ENCODE measurements around the gene MYH15.

Gene MYH15

GRCh38 chr3:108511490-108511889 is 1.1 kb upstream of the MYH15 start:
- Histone ChIP-seq H3K27me3 (ENCODE audit: control insufficient read depth in 1 of 2, insufficient read depth in 2 of 2, low read length in 2 of 2) (peaks cover 0 to 3% of the 10 kb centered on the region in 2 donors), H3K4me1 (ENCODE audit: control insufficient read depth in 1 of 2, insufficient read depth in 2 of 2, low read length in 2 of 2) (no peaks in the 10 kb centered on the region), H3K27ac (ENCODE audit: low read depth, low read length) (no peak overlapping the region), H3K9ac (ENCODE audit: low read depth in 1 of 2, low read length in 2 of 2) (no peak overlapping the region), H3K9me3 (ENCODE audit: control insufficient read depth in 1 of 2, low read length in 2 of 2) (no peaks in the 10 kb centered on the region), H3K36me3 (ENCODE audit: control insufficient read depth in 1 of 2, insufficient read depth in 2 of 2, low read length in 2 of 2) (no peaks in the 10 kb centered on the region), H3K4me3 (ENCODE audit: low read depth in 1 of 2, low read length in 2 of 2) (no peak overlapping the region)

DNA sequence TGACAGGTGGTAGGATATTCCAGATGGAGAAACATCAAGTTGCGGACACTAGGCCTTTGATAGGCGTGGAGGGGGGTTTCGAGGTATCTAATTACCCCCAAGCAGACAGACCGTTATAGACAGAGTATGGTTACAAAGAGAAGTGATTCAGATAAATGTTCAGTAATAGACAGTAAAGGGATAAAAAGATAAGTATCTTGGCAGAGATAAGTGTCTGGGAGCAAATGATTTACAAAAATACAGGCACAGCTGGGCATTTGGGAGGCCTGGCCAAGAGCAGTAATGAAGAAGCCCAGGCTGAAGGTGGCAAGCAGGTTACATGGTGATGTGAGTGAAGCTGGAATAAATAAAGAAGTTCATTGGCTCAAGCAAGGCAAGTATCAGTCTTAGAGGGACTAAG is 659 bp upstream of the MYH15 start:
- H3K9ac ChIP-seq (ENCODE audit: low read depth in 1 of 2, low read length in 2 of 2), result no peak overlapping the region
- H3K9me3 ChIP-seq (ENCODE audit: control insufficient read depth in 1 of 2, low read length in 2 of 2), result no peaks in the 10 kb centered on the region
- no peaks in the 10 kb centered on the region for H3K4me1 ChIP-seq (ENCODE audit: control insufficient read depth in 1 of 2, insufficient read depth in 2 of 2, low read length in 2 of 2)
- no peak overlapping the region for H3K4me3 ChIP-seq (ENCODE audit: low read depth in 1 of 2, low read length in 2 of 2)
- no peak overlapping the region for H3K27ac ChIP-seq (ENCODE audit: low read depth, low read length)
- H3K36me3 ChIP-seq (ENCODE audit: control insufficient read depth in 1 of 2, insufficient read depth in 2 of 2, low read length in 2 of 2), result no peaks in the 10 kb centered on the region
- H3K27me3 ChIP-seq (ENCODE audit: control insufficient read depth in 1 of 2, insufficient read depth in 2 of 2, low read length in 2 of 2), result peaks cover 0 to 3% of the 10 kb centered on the region in 2 donors

- Histone ChIP-seq H3K4me3 (ENCODE audit: low read depth in 1 of 2, low read length in 2 of 2) (no peak overlapping the region), H3K36me3 (ENCODE audit: control insufficient read depth in 1 of 2, insufficient read depth in 2 of 2, low read length in 2 of 2) (no peaks in the 10 kb centered on the region), H3K9me3 (ENCODE audit: control insufficient read depth in 1 of 2, low read length in 2 of 2) (no peaks in the 10 kb centered on the region), H3K27me3 (ENCODE audit: control insufficient read depth in 1 of 2, insufficient read depth in 2 of 2, low read length in 2 of 2) (no peaks in the 10 kb centered on the region), H3K4me1 (ENCODE audit: control insufficient read depth in 1 of 2, insufficient read depth in 2 of 2, low read length in 2 of 2) (no peaks in the 10 kb centered on the region), H3K27ac (ENCODE audit: low read depth, low read length) (no peak overlapping the region), H3K9ac (ENCODE audit: low read depth in 1 of 2, low read length in 2 of 2) (no peak overlapping the region)
Measured at GRCh38 chr3:108509871-108510270, 525 bp downstream of the MYH15 start.

DNA sequence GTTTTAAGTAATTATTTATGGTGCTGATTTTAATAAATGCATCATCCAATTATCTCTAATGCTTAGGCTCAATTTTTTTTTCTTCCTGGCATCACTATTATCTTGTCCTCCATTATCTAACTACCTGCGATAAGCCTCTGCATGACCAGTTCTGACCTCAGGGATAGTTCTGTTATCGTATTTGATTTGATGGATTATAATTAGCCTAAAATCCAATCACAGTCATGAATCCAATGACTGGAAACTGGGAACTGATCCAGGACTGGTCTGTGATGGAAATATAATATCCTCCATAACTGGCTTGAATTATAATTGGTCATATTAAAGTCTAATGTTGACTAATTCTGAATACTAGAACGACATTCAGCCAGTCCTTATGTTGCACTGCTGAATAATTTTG is 1.1 kb downstream of the MYH15 start:
- H3K4me3 ChIP-seq (ENCODE audit: low read depth in 1 of 2, low read length in 2 of 2), result no peak overlapping the region

GRCh38 chr3:108507902-108508301 is 2.5 kb downstream of the MYH15 start:
- H3K36me3 ChIP-seq (ENCODE audit: control insufficient read depth in 1 of 2, insufficient read depth in 2 of 2, low read length in 2 of 2), result no peaks in the 10 kb centered on the region
- H3K4me1 ChIP-seq (ENCODE audit: control insufficient read depth in 1 of 2, insufficient read depth in 2 of 2, low read length in 2 of 2), result no peaks in the 10 kb centered on the region
- no peaks in the 10 kb centered on the region for H3K9me3 ChIP-seq (ENCODE audit: control insufficient read depth in 1 of 2, low read length in 2 of 2)
- H3K27me3 ChIP-seq (ENCODE audit: control insufficient read depth in 1 of 2, insufficient read depth in 2 of 2, low read length in 2 of 2), result no peaks in the 10 kb centered on the region
- no peak overlapping the region for H3K27ac ChIP-seq (ENCODE audit: low read depth, low read length)
- H3K4me3 ChIP-seq (ENCODE audit: low read depth in 1 of 2, low read length in 2 of 2), result no peak overlapping the region
- no peak overlapping the region for H3K9ac ChIP-seq (ENCODE audit: low read depth in 1 of 2, low read length in 2 of 2)

More for the DNA sequence above, 1.1 kb downstream of the MYH15 start:
- Histone ChIP-seq H3K9me3 (ENCODE audit: control insufficient read depth in 1 of 2, low read length in 2 of 2) (no peaks in the 10 kb centered on the region), H3K36me3 (ENCODE audit: control insufficient read depth in 1 of 2, insufficient read depth in 2 of 2, low read length in 2 of 2) (no peaks in the 10 kb centered on the region), H3K27ac (ENCODE audit: low read depth, low read length) (no peak overlapping the region), H3K4me1 (ENCODE audit: control insufficient read depth in 1 of 2, insufficient read depth in 2 of 2, low read length in 2 of 2) (no peaks in the 10 kb centered on the region), H3K9ac (ENCODE audit: low read depth in 1 of 2, low read length in 2 of 2) (no peak overlapping the region), H3K27me3 (ENCODE audit: control insufficient read depth in 1 of 2, insufficient read depth in 2 of 2, low read length in 2 of 2) (no peaks in the 10 kb centered on the region)

GRCh38 chr3:108505811-108506210 is 4.6 kb downstream of the MYH15 start:
- Histone ChIP-seq H3K4me1 (ENCODE audit: control insufficient read depth in 1 of 2, insufficient read depth in 2 of 2, low read length in 2 of 2) (no peaks in the 10 kb centered on the region), H3K4me3 (ENCODE audit: low read depth in 1 of 2, low read length in 2 of 2) (no peak overlapping the region), H3K9me3 (ENCODE audit: control insufficient read depth in 1 of 2, low read length in 2 of 2) (no peaks in the 10 kb centered on the region), H3K36me3 (ENCODE audit: control insufficient read depth in 1 of 2, insufficient read depth in 2 of 2, low read length in 2 of 2) (no peaks in the 10 kb centered on the region), H3K9ac (ENCODE audit: low read depth in 1 of 2, low read length in 2 of 2) (no peak overlapping the region), H3K27ac (ENCODE audit: low read depth, low read length) (no peak overlapping the region), H3K27me3 (ENCODE audit: control insufficient read depth in 1 of 2, insufficient read depth in 2 of 2, low read length in 2 of 2) (no peaks in the 10 kb centered on the region)

DNA sequence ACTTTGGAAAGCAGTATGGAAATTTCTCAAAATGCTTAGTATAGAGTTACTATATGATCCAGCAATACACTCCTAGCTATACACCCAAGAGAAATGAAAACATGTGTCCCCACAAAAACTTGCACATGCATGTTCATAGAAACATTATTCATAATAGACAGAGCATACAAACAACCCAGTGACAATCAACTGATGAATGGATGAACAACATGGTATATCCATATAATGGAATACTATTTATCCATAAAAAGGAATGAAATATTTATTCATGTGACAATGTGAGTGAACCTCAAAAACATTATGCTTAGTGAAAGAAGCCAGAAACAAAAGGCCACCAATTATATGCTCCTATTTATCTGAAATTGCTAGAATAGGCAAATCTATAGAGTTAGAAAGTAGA is 6.7 kb downstream of the MYH15 start:
- no peak overlapping the region for H3K4me3 ChIP-seq (ENCODE audit: low read depth in 1 of 2, low read length in 2 of 2)
- no peaks in the 10 kb centered on the region for H3K27me3 ChIP-seq (ENCODE audit: control insufficient read depth in 1 of 2, insufficient read depth in 2 of 2, low read length in 2 of 2)
- H3K4me1 ChIP-seq (ENCODE audit: control insufficient read depth in 1 of 2, insufficient read depth in 2 of 2, low read length in 2 of 2), result no peaks in the 10 kb centered on the region
- H3K27ac ChIP-seq (ENCODE audit: low read depth, low read length), result no peak overlapping the region
- no peaks in the 10 kb centered on the region for H3K9me3 ChIP-seq (ENCODE audit: control insufficient read depth in 1 of 2, low read length in 2 of 2)
- no peak overlapping the region for H3K9ac ChIP-seq (ENCODE audit: low read depth in 1 of 2, low read length in 2 of 2)
- no peaks in the 10 kb centered on the region for H3K36me3 ChIP-seq (ENCODE audit: control insufficient read depth in 1 of 2, insufficient read depth in 2 of 2, low read length in 2 of 2)

- Histone ChIP-seq H3K27ac (ENCODE audit: low read depth, low read length) (no peak overlapping the region), H3K27me3 (ENCODE audit: control insufficient read depth in 1 of 2, insufficient read depth in 2 of 2, low read length in 2 of 2) (no peaks in the 10 kb centered on the region)
Measured at GRCh38 chr3:108501535-108501934, 8.9 kb downstream of the MYH15 start.

DNA sequence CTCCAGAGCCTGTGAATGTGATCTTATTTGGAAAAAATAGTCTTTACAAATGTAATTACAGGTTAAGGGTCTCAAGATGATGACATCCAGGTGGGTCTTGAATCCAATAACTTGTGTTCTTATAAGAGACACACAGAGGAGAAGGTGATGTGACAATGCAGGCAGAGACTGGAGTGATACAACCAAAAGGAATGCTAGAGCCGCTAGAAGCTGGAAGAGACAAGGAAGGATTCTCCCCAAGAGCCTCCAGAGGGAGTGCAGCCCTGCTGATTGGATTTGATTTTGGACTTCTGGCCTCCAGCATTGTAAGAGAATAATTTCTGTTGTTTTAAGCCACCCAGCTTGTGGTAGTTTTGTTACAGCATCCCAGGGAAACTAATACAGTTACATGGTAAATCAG is 9.7 kb downstream of the MYH15 start:
- H3K4me3 ChIP-seq (ENCODE audit: low read depth in 1 of 2, low read length in 2 of 2), result no peak overlapping the region
- no peaks in the 10 kb centered on the region for H3K36me3 ChIP-seq (ENCODE audit: control insufficient read depth in 1 of 2, insufficient read depth in 2 of 2, low read length in 2 of 2)
- no peak overlapping the region for H3K9ac ChIP-seq (ENCODE audit: low read depth in 1 of 2, low read length in 2 of 2)
- H3K27ac ChIP-seq (ENCODE audit: low read depth, low read length), result no peak overlapping the region
- H3K27me3 ChIP-seq (ENCODE audit: control insufficient read depth in 1 of 2, insufficient read depth in 2 of 2, low read length in 2 of 2), result no peaks in the 10 kb centered on the region
- no peaks in the 10 kb centered on the region for H3K9me3 ChIP-seq (ENCODE audit: control insufficient read depth in 1 of 2, low read length in 2 of 2)
- H3K4me1 ChIP-seq (ENCODE audit: control insufficient read depth in 1 of 2, insufficient read depth in 2 of 2, low read length in 2 of 2), result no peaks in the 10 kb centered on the region

More at GRCh38 chr3:108501535-108501934, 8.9 kb downstream of the MYH15 start:
- no peaks in the 10 kb centered on the region for H3K9me3 ChIP-seq (ENCODE audit: control insufficient read depth in 1 of 2, low read length in 2 of 2)
- no peak overlapping the region for H3K4me3 ChIP-seq (ENCODE audit: low read depth in 1 of 2, low read length in 2 of 2)
- H3K4me1 ChIP-seq (ENCODE audit: control insufficient read depth in 1 of 2, insufficient read depth in 2 of 2, low read length in 2 of 2), result no peaks in the 10 kb centered on the region
- H3K9ac ChIP-seq (ENCODE audit: low read depth in 1 of 2, low read length in 2 of 2), result no peak overlapping the region
- no peaks in the 10 kb centered on the region for H3K36me3 ChIP-seq (ENCODE audit: control insufficient read depth in 1 of 2, insufficient read depth in 2 of 2, low read length in 2 of 2)

GRCh38 chr3:108497271-108497670 is 13.1 kb downstream of the MYH15 start:
- Histone ChIP-seq H3K27me3 (ENCODE audit: control insufficient read depth in 1 of 2, insufficient read depth in 2 of 2, low read length in 2 of 2) (no peaks in the 10 kb centered on the region), H3K4me3 (ENCODE audit: low read depth in 1 of 2, low read length in 2 of 2) (no peak overlapping the region), H3K27ac (ENCODE audit: low read depth, low read length) (no peak overlapping the region), H3K9ac (ENCODE audit: low read depth in 1 of 2, low read length in 2 of 2) (no peak overlapping the region), H3K36me3 (ENCODE audit: control insufficient read depth in 1 of 2, insufficient read depth in 2 of 2, low read length in 2 of 2) (no peaks in the 10 kb centered on the region), H3K4me1 (ENCODE audit: control insufficient read depth in 1 of 2, insufficient read depth in 2 of 2, low read length in 2 of 2) (no peaks in the 10 kb centered on the region), H3K9me3 (ENCODE audit: control insufficient read depth in 1 of 2, low read length in 2 of 2) (no peaks in the 10 kb centered on the region)

- H3K9ac ChIP-seq (ENCODE audit: low read depth in 1 of 2, low read length in 2 of 2), result no peak overlapping the region
- no peaks in the 10 kb centered on the region for H3K36me3 ChIP-seq (ENCODE audit: control insufficient read depth in 1 of 2, insufficient read depth in 2 of 2, low read length in 2 of 2)
- no peaks in the 10 kb centered on the region for H3K9me3 ChIP-seq (ENCODE audit: control insufficient read depth in 1 of 2, low read length in 2 of 2)
- H3K4me3 ChIP-seq (ENCODE audit: low read depth in 1 of 2, low read length in 2 of 2), result no peak overlapping the region
- no peaks in the 10 kb centered on the region for H3K4me1 ChIP-seq (ENCODE audit: control insufficient read depth in 1 of 2, insufficient read depth in 2 of 2, low read length in 2 of 2)
- H3K27me3 ChIP-seq (ENCODE audit: control insufficient read depth in 1 of 2, insufficient read depth in 2 of 2, low read length in 2 of 2), result no peaks in the 10 kb centered on the region
- H3K27ac ChIP-seq (ENCODE audit: low read depth, low read length), result no peak overlapping the region
Measured at GRCh38 chr3:108495717-108496116, 14.7 kb downstream of the MYH15 start.

All from duodenal mucosa (tissue), 2 donors.